Heart right ventricle (tissue), 16 donors: ENCODE results near the gene TULP3. TPM values are rescaled to one million over a fixed set of nuclear protein-coding genes. Genes with fewer than 3 reads are reported as not detected.

Experiments
- ATAC-seq, 8 donors: fragments of 200-7000 bp; cut with Tn5 transposase; one replicate each; pipeline ENCODE4 v1.9.1; 2020; ENCODE audit warnings: mild to moderate bottlenecking in 8 of 8, moderate library complexity in 8 of 8, moderate number of reproducible peaks in 1 of 8
- DNase-seq, 2 donors: peaks; one replicate each; pipeline ENCODE4 v3.0.0-alpha.2; 2020
- H3K27ac ChIP-seq, 10 donors: fragments of 200-600 bp; sonication (generic) in 2 of 10; one replicate each; pipeline versions ENCODE4 v1.5.0 to v1.8.0; 2020 to 2022; ENCODE audit warnings: mild to moderate bottlenecking in 3 of 10
- H3K27me3 ChIP-seq, 7 donors: fragments of 200-600 bp; one replicate each; pipeline ENCODE4 v1.8.0; 2021 to 2022; ENCODE audit warnings: mild to moderate bottlenecking in 2 of 7
- H3K36me3 ChIP-seq, 9 donors: fragments of 200-600 bp; sonication (generic) in 1 of 9; one replicate each; pipeline versions ENCODE4 v1.5.0 to v1.8.0; 2020 to 2022; ENCODE audit warnings: mild to moderate bottlenecking in 2 of 9
- H3K4me1 ChIP-seq, 9 donors: fragments of 200-600 bp; sonication (generic) in 1 of 9; one replicate each; pipeline versions ENCODE4 v1.5.0 to v1.8.0; 2020 to 2022; ENCODE audit warnings: mild to moderate bottlenecking in 4 of 9
- H3K4me3 ChIP-seq, 10 donors: fragments of 200-600 bp; sonication (generic) in 2 of 10; one replicate each; pipeline versions ENCODE4 v1.5.0 to v1.8.0; 2020 to 2022; ENCODE audit warnings: mild to moderate bottlenecking in 7 of 10, moderate library complexity in 2 of 10
- H3K9me3 ChIP-seq, 11 donors: fragments of 200-600 bp in 10 of 11; sonication (generic) in 2 of 11; one replicate each; pipeline versions ENCODE4 v1.5.0 to v1.8.0; 2013 to 2022; ENCODE audit warnings: mild to moderate bottlenecking in 2 of 11, control low read depth in 1 of 11, moderate library complexity in 1 of 11
- WGBS, 2 donors: extraction: QIAGEN DNeasy Blood & Tissue Kit; methylation state at CpG; one replicate each; pipeline ENCODE4 v1.1.7; 2013; ENCODE audit warnings: inconsistent platforms in 1 of 2; 5-methylcytosine and 5-hydroxymethylcytosine counted together
- intact Hi-C, 10 donors: fragments of 100-400 bp; cut with DNase I; formaldehyde crosslinking; loops; one replicate each; pipeline versions ENCODE4 v1.11.1 to v1.14.2; 2022
- polyA plus RNA-seq, 2 donors: library from polyadenylated mRNA; stranded (reverse); fragments of 200-250 nt; gene quantifications; one replicate each; pipeline ENCODE4 v1.2.3, GENCODE V29; 2013
- total RNA-seq, 10 donors: library from RNA; stranded (reverse); fragmentation: NEBNext Ultra II Directional in 3 of 10; extraction: Animal tissue kit (Norgen Biotek cat#: 25700) in 3 of 10; gene quantifications; one replicate each; pipeline versions ENCODE4 v1.2.1 to v1.2.4, GENCODE V29; 2021 to 2023
- TF ChIP-seq, protein P1 (sequence below), 9 donors: fragments of 200-600 bp; sonication (generic) in 2 of 9; IDR thresholded peaks; one replicate each; pipeline versions ENCODE4 v1.5.0 to v1.8.0; 2021 to 2022; ENCODE audit warnings: antibody characterized with exemption in 9 of 9, mild to moderate bottlenecking in 5 of 9, moderate library complexity in 1 of 9
- donor health status: Arrhythmogenic right ventricular cardiomyopathy.
- donor health status: ischemic (EF 13 %, LVEDD 7.1; RV severe dilation, severe dysfunction).
- donor health status: healthy with polysubstance abuse.
- donor health status: DM: no; HTN: yes; CAD: no.
- donor health status: DM: no; HTN: no; CAD: no.
- donor health status: ischemic (EF 25% LVEDD 6.9; RV normal size, moderate dysfunction).
- donor health status: ischemic (EF 25% LVEDD 5.7; RV mildly dilated, moderate dysfunction).
- donor health status: healthy.
- donor health status: DM: yes; HTN: yes; CAD: no.
- donor health status: Ischemic cardiomyopathy.
- donor health status: ischemic (EF 35%, LVEDD 5.7; RV mildly dilated, moderate dysfunction).
- donor health status: nonischemic (EF 11% LVEDD 7.7; RV severe dilation, severe dysfunction).
- donor health status: DM: yes; HTN: yes; CAD: no.
- donor health status: PGD.
- donor health status: ischemic (EF 29% LVEDD 5.4; RV normal size, mild dysfunction).
- donor health status: nonischemic (EF 23%, LVEDD 6.1; RV moderate dilation, normal function).

The TULP3 gene
- total and polyA plus RNA-seq, 12 donors, result 4.0 to 7.3 (median 5.0) TPM

DNA sequence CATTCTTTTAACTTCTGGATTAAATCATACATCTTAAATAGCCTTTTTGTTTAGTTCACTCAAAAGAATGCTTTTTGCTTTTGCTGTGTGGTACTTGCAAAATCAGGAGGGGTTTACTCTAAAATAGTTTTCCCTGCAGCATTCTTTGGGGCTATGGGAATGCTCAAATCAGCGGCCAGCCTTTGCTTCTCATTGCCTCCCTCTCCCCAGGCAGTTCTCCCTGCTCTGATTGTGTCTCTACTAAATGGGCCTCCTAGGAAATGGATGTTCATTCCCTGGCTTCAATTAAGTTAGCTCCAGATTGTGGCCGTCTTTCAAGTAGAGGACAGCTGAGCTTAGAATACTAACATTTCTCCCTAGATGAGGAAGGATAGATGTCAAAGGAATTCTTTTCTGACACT lies 4.4 kb downstream of the TULP3 start:
- Histone ChIP-seq H3K4me3 (no peak overlapping the region), H3K27ac (no peak overlapping the region), H3K4me1 (peaks cover 0 to 27% (median 17%) of the 10 kb centered on the region in 9 donors), H3K9me3 (no peaks in the 10 kb centered on the region), H3K27me3 (no peaks in the 10 kb centered on the region), H3K36me3 (peaks cover 0 to 6% (median 0%) of the 10 kb centered on the region in 9 donors)
- DNase-seq (no peak), ATAC-seq (no peak)
- 65 to 73% methylated on average over 2 of the region's 2 CpGs for WGBS, 2 donors
- TF ChIP-seq, protein P1, sequence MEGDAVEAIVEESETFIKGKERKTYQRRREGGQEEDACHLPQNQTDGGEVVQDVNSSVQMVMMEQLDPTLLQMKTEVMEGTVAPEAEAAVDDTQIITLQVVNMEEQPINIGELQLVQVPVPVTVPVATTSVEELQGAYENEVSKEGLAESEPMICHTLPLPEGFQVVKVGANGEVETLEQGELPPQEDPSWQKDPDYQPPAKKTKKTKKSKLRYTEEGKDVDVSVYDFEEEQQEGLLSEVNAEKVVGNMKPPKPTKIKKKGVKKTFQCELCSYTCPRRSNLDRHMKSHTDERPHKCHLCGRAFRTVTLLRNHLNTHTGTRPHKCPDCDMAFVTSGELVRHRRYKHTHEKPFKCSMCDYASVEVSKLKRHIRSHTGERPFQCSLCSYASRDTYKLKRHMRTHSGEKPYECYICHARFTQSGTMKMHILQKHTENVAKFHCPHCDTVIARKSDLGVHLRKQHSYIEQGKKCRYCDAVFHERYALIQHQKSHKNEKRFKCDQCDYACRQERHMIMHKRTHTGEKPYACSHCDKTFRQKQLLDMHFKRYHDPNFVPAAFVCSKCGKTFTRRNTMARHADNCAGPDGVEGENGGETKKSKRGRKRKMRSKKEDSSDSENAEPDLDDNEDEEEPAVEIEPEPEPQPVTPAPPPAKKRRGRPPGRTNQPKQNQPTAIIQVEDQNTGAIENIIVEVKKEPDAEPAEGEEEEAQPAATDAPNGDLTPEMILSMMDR (IDR thresholded peaks at IDR 0.05), result no peak
- intact Hi-C loops, result no loop called here

DNA sequence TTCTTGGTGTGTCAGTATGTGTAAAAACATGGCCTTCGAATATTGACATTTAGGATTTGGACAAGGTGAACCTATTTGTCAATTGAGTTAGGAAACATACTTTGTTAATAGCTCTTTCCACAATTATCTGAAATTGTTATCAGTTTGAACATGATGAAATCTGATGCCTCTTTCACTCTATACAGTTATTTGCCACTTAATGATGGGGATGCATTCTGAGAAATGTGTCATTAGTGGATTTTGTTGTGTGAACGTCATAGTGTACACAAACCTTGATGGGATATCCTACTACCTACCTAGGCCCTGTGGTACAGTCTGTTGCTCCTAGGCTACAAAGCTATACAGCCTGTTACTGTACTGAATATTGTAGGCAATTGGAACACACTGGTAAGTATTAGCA lies 4.8 kb downstream of the TULP3 start:
- 81 to 87% methylated on average over 2 of the region's 2 CpGs for WGBS, 2 donors
- intact Hi-C loops, result no loop called here
- ATAC-seq (no peak), DNase-seq (no peak)
- peaks cover 0 to 23% (median 13%) of the 10 kb centered on the region in 9 donors for H3K4me1 ChIP-seq
- TF ChIP-seq, protein P1 (IDR thresholded peaks at IDR 0.05), result no peak
- H3K36me3 ChIP-seq, result peaks cover 0 to 6% (median 0%) of the 10 kb centered on the region in 9 donors
- no peak overlapping the region for H3K27ac ChIP-seq
- no peaks in the 10 kb centered on the region for H3K9me3 ChIP-seq
- H3K4me3 ChIP-seq, result no peak overlapping the region
- H3K27me3 ChIP-seq, result no peaks in the 10 kb centered on the region

DNA sequence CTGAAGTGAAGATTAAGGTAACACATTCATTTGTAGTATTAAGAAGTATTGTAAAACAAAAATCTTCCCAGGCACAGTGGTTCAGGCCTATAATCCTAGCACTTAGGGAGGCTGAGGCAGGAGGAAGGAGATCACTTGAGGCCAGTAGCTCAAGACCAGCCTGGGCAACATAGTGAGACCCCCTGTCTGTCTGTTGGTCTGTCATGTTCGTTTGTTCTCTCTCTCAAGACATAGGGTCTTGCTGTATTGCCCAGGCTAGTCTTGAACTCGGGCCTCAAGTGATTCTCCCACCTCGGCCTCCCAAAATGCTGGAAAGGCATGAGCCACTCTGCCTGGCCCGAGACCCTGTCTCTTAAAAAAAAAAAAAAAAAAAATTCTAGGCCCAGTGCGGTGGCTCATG lies 6.7 kb downstream of the TULP3 start:
- H3K9me3 ChIP-seq, result no peaks in the 10 kb centered on the region
- 98 to 100% methylated on average over 5 of the region's 5 CpGs for WGBS, 2 donors
- ATAC-seq, result no peak
- H3K4me1 ChIP-seq, result peaks cover 0 to 21% (median 13%) of the 10 kb centered on the region in 9 donors
- intact Hi-C loops, result no loop called here
- no peak overlapping the region for H3K27ac ChIP-seq
- H3K27me3 ChIP-seq, result no peaks in the 10 kb centered on the region
- no peak for DNase-seq
- TF ChIP-seq, protein P1 (IDR thresholded peaks at IDR 0.05), result no peak
- H3K4me3 ChIP-seq, result no peak overlapping the region
- H3K36me3 ChIP-seq, result peaks cover 0 to 6% (median 0%) of the 10 kb centered on the region in 9 donors

DNA sequence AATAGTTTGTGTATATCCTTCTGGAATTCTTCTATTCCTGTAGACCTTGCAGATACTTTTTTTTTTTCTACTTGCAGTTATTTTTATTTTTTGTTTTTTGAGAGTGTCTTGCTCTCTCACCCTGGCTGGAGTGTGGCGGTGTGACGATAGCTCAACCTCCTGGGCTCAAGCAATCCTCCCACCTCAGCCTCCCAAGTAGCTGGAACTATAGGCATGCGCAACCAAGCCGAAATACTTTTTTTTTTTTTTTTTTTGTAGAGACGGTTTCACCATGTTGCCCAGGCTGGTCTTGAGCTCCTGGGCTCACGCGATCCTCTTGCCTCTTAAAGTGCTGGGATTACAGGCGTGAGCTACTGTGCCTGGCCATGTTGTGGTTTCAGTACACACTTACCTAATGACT lies 10.0 kb downstream of the TULP3 start:
- H3K27ac ChIP-seq, result no peak overlapping the region
- peaks cover 0 to 6% (median 0%) of the 10 kb centered on the region in 9 donors for H3K36me3 ChIP-seq
- TF ChIP-seq, protein P1 (IDR thresholded peaks at IDR 0.05), result no peak
- peaks cover 0 to 20% (median 11%) of the 10 kb centered on the region in 9 donors for H3K4me1 ChIP-seq
- no peaks in the 10 kb centered on the region for H3K27me3 ChIP-seq
- DNase-seq (no peak), ATAC-seq (no peak)
- 95% methylated on average over 8 of the region's 8 CpGs for WGBS, 2 donors
- no peaks in the 10 kb centered on the region for H3K9me3 ChIP-seq
- H3K4me3 ChIP-seq, result no peak overlapping the region
- intact Hi-C loops, result no loop called here
